ENCODE data around the gene CEP83. TPM values are rescaled to one million over a fixed set of nuclear protein-coding genes. Genes with fewer than 3 reads are reported as not detected.
"Not testable (repeated sequence)": the region's sequence is repeated elsewhere in the genome, so short reads cannot be mapped to it uniquely, and the experiment has no call there.

CEP83 gene
- total RNA-seq, 8 experiments from 2014 or later = 11.5 to 87.2 (median 25.9) TPM

GRCh38 chr12:94481734-94482133 is 22.1 kb upstream of the CEP83 start:
- ATAC-seq (replicated peaks in 6 of 8) = no peak
- Histone ChIP-seq H3K27ac (no peak overlapping the region), H3K4me3 (no peak overlapping the region), H3K4me1 (replicated peaks in 1 of 2) (no peaks in the 10 kb centered on the region)
- in situ Hi-C loops (cut with MboI; ENCODE audit: low pct_unique_long_range_greater_than_20kb in 2 of 9, low sequenced_read_pairs in 9 of 9, unreplicated experiment in 9 of 9) = no loop called here
- WGBS, 10 experiments = 0 to 100% (median 69%) methylated on average over 1 of the region's 1 CpG; no CpG with 5 or more reads in 4 of the 10 experiments

- no peak overlapping the region for H3K4me3 ChIP-seq
- WGBS, 10 experiments = 75 to 100% (median 97%) methylated on average over 1 to 7 of the region's 8 CpGs; no CpG with 5 or more reads in 4 of the 10 experiments
- H3K27ac ChIP-seq = no peak overlapping the region
- no peaks in the 10 kb centered on the region for H3K4me1 ChIP-seq (replicated peaks in 1 of 2)
- in situ Hi-C loops (cut with MboI; ENCODE audit: low pct_unique_long_range_greater_than_20kb in 2 of 9, low sequenced_read_pairs in 9 of 9, unreplicated experiment in 9 of 9) = no loop called here
- ATAC-seq (replicated peaks in 6 of 8) = no peak
These were observed 9.9 kb upstream of the CEP83 start for GRCh38 chr12:94469522-94469921.

GRCh38 chr12:94460616-94460959 is 921 bp upstream of the CEP83 start:
- peaks cover 3 to 7% of the 10 kb centered on the region in 2 donors for H3K4me1 ChIP-seq (replicated peaks in 1 of 2)
- in situ Hi-C loops (cut with MboI; ENCODE audit: low pct_unique_long_range_greater_than_20kb in 2 of 9, low sequenced_read_pairs in 9 of 9, unreplicated experiment in 9 of 9) = no loop called here
- no peak for ATAC-seq (replicated peaks in 6 of 8)
- peak overlapping the region; percentile 76 to 84 for H3K27ac ChIP-seq
- WGBS, 10 experiments = 0 to 25% (median 4%) methylated on average over 1 to 6 of the region's 6 CpGs; no CpG with 5 or more reads in 2 of the 10 experiments
- H3K4me3 ChIP-seq = peak overlapping the region; percentile 55 to 94 (median 90)

- Histone ChIP-seq H3K4me3 (peak overlapping the region; percentile 55 to 94 (median 90)), H3K27ac (peak overlapping the region; percentile 76 to 84), H3K4me1 (replicated peaks in 1 of 2) (peaks cover 3 to 7% of the 10 kb centered on the region in 2 donors)
- ATAC-seq (replicated peaks in 6 of 8) = peak; percentile 1 to 67 (median 63)
- 0 to 10% (median 1%) methylated on average over 2 to 10 of the region's 23 CpGs for WGBS, 10 experiments
- in situ Hi-C loops (cut with MboI; ENCODE audit: low pct_unique_long_range_greater_than_20kb in 2 of 9, low sequenced_read_pairs in 9 of 9, unreplicated experiment in 9 of 9) = no loop called here
These were observed 565 bp downstream of the CEP83 start for GRCh38 chr12:94458877-94459727.

- in situ Hi-C loops (cut with MboI; ENCODE audit: low pct_unique_long_range_greater_than_20kb in 2 of 9, low sequenced_read_pairs in 9 of 9, unreplicated experiment in 9 of 9) = no loop called here
- ATAC-seq (replicated peaks in 6 of 8) = no peak
- Histone ChIP-seq H3K4me1 (replicated peaks in 1 of 2) (peaks cover 3 to 7% of the 10 kb centered on the region in 2 donors), H3K27ac (no peak overlapping the region), H3K4me3 (no peak overlapping the region)
- WGBS, 10 experiments = 67 to 100% (median 100%) methylated on average over 1 of the region's 1 CpG; no CpG with 5 or more reads in 1 of the 10 experiments
These were observed 2.4 kb downstream of the CEP83 start for GRCh38 chr12:94457311-94457710.

GRCh38 chr12:94454318-94454717 is 5.3 kb downstream of the CEP83 start:
- H3K4me1 ChIP-seq (replicated peaks in 1 of 2); in situ Hi-C loops (cut with MboI; ENCODE audit: low pct_unique_long_range_greater_than_20kb in 2 of 9, low sequenced_read_pairs in 9 of 9, unreplicated experiment in 9 of 9); H3K4me3 ChIP-seq; ATAC-seq (replicated peaks in 6 of 8); H3K27ac ChIP-seq: not testable (repeated sequence)
- 67 to 100% (median 100%) methylated on average over 1 to 4 of the region's 7 CpGs; no CpG with 5 or more reads in 1 of the 10 experiments for WGBS, 10 experiments

GRCh38 chr12:94445662-94446061 is 14.0 kb downstream of the CEP83 start:
- no peak overlapping the region for H3K4me3 ChIP-seq
- 40 to 100% (median 100%) methylated on average over 1 of the region's 1 CpG; no CpG with 5 or more reads in 5 of the 10 experiments for WGBS, 10 experiments
- no peak overlapping the region for H3K27ac ChIP-seq
- in situ Hi-C loops (cut with MboI; ENCODE audit: low pct_unique_long_range_greater_than_20kb in 2 of 9, low sequenced_read_pairs in 9 of 9, unreplicated experiment in 9 of 9) = no loop called here
- no peaks in the 10 kb centered on the region for H3K4me1 ChIP-seq (replicated peaks in 1 of 2)
- peak in 2 of 8 experiments; percentile 24 to 25 for ATAC-seq (replicated peaks in 6 of 8)

GRCh38 chr12:94437303-94437702 is 22.4 kb downstream of the CEP83 start:
- Histone ChIP-seq H3K4me1 (replicated peaks in 1 of 2) (no peaks in the 10 kb centered on the region), H3K27ac (no peak overlapping the region), H3K4me3 (no peak overlapping the region)
- in situ Hi-C loops (cut with MboI; ENCODE audit: low pct_unique_long_range_greater_than_20kb in 2 of 9, low sequenced_read_pairs in 9 of 9, unreplicated experiment in 9 of 9) = loop anchor here in 1 of 9 experiments (10.0 kb wide), 1 partner anchor 303 kb away; no protein-coding TSS in a partner anchor
- 89 to 100% (median 100%) methylated on average over 1 of the region's 1 CpG; no CpG with 5 or more reads in 3 of the 10 experiments for WGBS, 10 experiments
- ATAC-seq (replicated peaks in 6 of 8) = no peak

- in situ Hi-C loops (cut with MboI; ENCODE audit: low pct_unique_long_range_greater_than_20kb in 2 of 9, low sequenced_read_pairs in 9 of 9, unreplicated experiment in 9 of 9) = loop anchor here in 1 of 9 experiments (10.0 kb wide), 1 partner anchor 301 kb away; no protein-coding TSS in a partner anchor
- H3K4me3 ChIP-seq = no peak overlapping the region
- WGBS, 10 experiments = 29 to 94% (median 69%) methylated on average over 1 to 5 of the region's 5 CpGs; no CpG with 5 or more reads in 2 of the 10 experiments
These were observed 24.1 kb downstream of the CEP83 start for GRCh38 chr12:94435511-94435927.

GRCh38 chr12:94434171-94434570 is 25.5 kb downstream of the CEP83 start:
- ATAC-seq (replicated peaks in 6 of 8) = no peak
- H3K4me1 ChIP-seq (replicated peaks in 1 of 2) = no peaks in the 10 kb centered on the region
- in situ Hi-C loops (cut with MboI; ENCODE audit: low pct_unique_long_range_greater_than_20kb in 2 of 9, low sequenced_read_pairs in 9 of 9, unreplicated experiment in 9 of 9) = loop anchor here in 1 of 9 experiments (10.0 kb wide), 1 partner anchor 299 kb away; no protein-coding TSS in a partner anchor
- H3K4me3 ChIP-seq = no peak overlapping the region
- no peak overlapping the region for H3K27ac ChIP-seq
- 37 to 100% (median 91%) methylated on average over 3 of the region's 3 CpGs for WGBS, 10 experiments

More at GRCh38 chr12:94435511-94435927, 24.1 kb downstream of the CEP83 start:
- H3K4me1 ChIP-seq (replicated peaks in 1 of 2) = no peaks in the 10 kb centered on the region
- H3K27ac ChIP-seq = no peak overlapping the region
- ATAC-seq (replicated peaks in 6 of 8) = peak in 2 of 8 experiments; percentile 25 to 65

- 13 to 100% (median 44%) methylated on average over 1 of the region's 1 CpG; no CpG with 5 or more reads in 3 of the 10 experiments for WGBS, 10 experiments
- no peak overlapping the region for H3K4me3 ChIP-seq
- in situ Hi-C loops (cut with MboI; ENCODE audit: low pct_unique_long_range_greater_than_20kb in 2 of 9, low sequenced_read_pairs in 9 of 9, unreplicated experiment in 9 of 9) = loop anchor here in 1 of 9 experiments (10.0 kb wide), 1 partner anchor 299 kb away; no protein-coding TSS in a partner anchor
These were observed 25.9 kb downstream of the CEP83 start for GRCh38 chr12:94433744-94434143.

GRCh38 chr12:94430304-94430703 is 29.4 kb downstream of the CEP83 start:
- in situ Hi-C loops (cut with MboI; ENCODE audit: low pct_unique_long_range_greater_than_20kb in 2 of 9, low sequenced_read_pairs in 9 of 9, unreplicated experiment in 9 of 9) = loop anchor here in 1 of 9 experiments (10.0 kb wide), 1 partner anchor 296 kb away; no protein-coding TSS in a partner anchor
- no peak for ATAC-seq (replicated peaks in 6 of 8)
- Histone ChIP-seq H3K27ac (no peak overlapping the region), H3K4me1 (replicated peaks in 1 of 2) (no peaks in the 10 kb centered on the region), H3K4me3 (no peak overlapping the region)

More at GRCh38 chr12:94433744-94434143, 25.9 kb downstream of the CEP83 start:
- Histone ChIP-seq H3K27ac (no peak overlapping the region), H3K4me1 (replicated peaks in 1 of 2) (no peaks in the 10 kb centered on the region)
- ATAC-seq (replicated peaks in 6 of 8) = peak in 1 of 8 experiments; percentile 16

- in situ Hi-C loops (cut with MboI; ENCODE audit: low pct_unique_long_range_greater_than_20kb in 2 of 9, low sequenced_read_pairs in 9 of 9, unreplicated experiment in 9 of 9) = loop anchor here in 1 of 9 experiments (10.0 kb wide), 1 partner anchor 295 kb away; no protein-coding TSS in a partner anchor
- Histone ChIP-seq H3K4me1 (replicated peaks in 1 of 2) (no peaks in the 10 kb centered on the region), H3K27ac (no peak overlapping the region), H3K4me3 (no peak overlapping the region)
- ATAC-seq (replicated peaks in 6 of 8) = peak in 1 of 8 experiments; percentile 6
These were observed 30.0 kb downstream of the CEP83 start for GRCh38 chr12:94429633-94430032.

All from motor neuron (in vitro differentiated cells).